Jurkat, Clone E6-1 (cell line): ENCODE data around the gene TMEM147.

ENCODE experiments used
- DNase-seq: peaks from one replicate; pipeline ENCODE4 v3.0.0-alpha.2; 2011; ENCODE audit warnings: low read depth, low spot score
- H3K4me3 ChIP-seq: 2 replicates; pipeline ENCODE4 v1.5.1; 2011; ENCODE audit warnings: mild to moderate bottlenecking, low read length, control low read depth, moderate library complexity

Gene TMEM147

DNA sequence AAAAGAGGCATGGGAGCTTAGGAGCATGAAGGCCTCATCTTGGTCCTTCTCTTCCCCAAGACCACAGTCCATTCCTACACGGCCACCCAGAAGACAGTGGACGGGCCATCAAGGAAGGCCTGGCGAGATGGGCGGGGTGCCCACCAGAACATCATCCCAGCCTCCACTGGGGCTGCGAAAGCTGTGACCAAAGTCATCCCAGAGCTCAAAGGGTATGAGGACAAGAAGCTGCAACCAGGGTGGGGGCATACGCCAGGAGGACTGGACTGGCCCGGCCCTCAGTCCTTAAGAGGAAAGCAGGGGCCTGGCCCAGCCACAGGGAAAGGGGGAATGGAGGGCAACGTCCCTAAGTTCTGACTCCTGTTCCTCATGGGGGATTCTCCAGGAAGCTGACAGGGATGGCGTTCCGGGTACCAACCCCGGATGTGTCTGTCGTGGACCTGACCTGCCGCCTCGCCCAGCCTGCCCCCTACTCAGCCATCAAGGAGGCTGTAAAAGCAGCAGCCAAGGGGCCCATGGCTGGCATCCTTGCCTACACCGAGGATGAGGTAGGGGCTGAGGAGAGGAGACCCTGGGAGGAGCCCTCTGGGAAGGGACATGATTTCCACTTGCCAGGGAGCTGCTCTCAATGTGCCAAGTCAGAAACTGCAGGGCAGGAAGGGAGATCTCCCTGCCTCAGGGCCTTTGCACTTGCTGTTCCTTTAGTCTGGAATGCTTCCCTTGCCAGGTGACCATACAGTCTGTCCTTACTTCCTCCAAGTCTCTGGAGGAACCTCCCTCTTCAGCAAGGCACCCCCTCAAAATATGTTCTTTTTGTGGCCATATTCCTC is 1.9 kb upstream of the TMEM147 start:
- no peak overlapping the region for H3K4me3 ChIP-seq
- no peak for DNase-seq

DNA sequence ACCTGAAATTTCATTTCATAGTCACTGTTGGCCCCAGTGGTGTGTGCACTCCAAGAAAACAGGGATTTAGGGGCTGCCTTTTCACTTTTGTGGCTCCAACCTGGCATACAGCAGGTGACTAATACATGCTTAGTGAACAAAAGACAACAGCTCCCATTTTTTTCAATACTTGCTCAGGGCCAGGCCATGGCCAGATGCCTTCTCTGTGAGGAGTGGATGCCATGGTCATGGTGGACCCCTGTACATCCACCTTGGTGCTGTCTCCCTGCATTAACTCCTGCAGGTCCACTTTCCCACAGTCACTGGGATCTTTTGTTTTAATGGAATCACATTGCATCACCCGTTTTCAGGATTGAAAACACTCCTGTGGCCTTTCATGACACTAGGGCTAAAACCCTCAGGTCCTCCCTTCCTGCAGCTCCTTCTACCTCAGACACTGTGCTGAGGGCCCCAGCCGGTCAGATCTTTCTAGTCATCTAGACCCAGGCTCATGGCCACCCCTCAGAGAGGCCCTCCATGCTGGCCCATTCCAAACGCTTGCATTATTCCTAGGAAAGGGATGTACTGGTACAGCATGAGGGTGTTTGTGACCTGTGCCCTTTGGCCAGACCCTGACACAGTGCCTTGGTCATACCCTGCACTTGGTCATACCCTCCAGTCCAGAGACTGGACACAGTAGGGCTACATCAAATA is 1.2 kb upstream of the TMEM147 start:
- peak overlapping the region; percentile 85 for H3K4me3 ChIP-seq
- no peak for DNase-seq

DNA sequence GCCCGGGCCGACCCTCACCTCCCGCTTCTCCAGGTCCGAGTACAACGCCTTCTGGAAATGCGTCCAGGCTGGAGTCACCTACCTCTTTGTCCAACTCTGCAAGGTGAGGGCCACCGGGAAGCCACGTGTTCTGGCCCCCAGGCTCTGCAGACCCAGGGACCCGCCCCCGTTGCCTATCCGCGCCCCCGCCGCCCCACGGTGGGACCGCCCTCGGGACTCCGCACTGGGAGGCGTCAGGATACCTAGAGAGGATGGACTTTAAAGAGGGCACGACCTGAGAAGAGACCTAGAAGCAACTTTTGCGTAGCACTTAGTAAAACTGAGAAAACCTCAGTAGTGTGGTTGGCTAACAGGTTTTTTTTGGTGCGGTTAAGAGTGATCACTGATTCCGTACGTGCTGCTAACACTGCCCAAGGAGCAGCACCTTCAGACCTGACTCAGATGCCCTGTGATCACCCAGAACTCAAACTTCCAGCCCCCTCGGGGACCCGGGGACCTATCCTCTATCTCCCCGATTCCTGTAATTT is 492 bp downstream of the TMEM147 start:
- no peak for DNase-seq

DNA sequence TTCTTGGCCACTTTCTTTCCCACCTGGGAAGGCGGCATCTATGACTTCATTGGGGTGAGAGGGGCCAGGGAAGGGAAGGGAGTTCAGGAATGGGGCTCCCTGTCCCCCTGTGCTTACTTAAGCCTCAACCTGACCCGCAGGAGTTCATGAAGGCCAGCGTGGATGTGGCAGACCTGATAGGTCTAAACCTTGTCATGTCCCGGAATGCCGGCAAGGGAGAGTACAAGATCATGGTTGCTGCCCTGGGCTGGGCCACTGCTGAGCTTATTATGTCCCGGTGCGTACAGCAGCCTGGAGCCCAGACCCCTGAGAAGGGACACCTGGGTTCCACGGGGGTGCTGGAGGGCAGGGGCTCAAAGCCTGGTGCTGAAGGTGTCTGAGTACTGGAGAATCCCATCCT is 1.1 kb downstream of the TMEM147 start:
- peak overlapping the region; percentile 85 for H3K4me3 ChIP-seq
- DNase-seq = no peak

More for the DNA sequence above, 492 bp downstream of the TMEM147 start:
- peak overlapping the region; percentile 85 for H3K4me3 ChIP-seq

DNA sequence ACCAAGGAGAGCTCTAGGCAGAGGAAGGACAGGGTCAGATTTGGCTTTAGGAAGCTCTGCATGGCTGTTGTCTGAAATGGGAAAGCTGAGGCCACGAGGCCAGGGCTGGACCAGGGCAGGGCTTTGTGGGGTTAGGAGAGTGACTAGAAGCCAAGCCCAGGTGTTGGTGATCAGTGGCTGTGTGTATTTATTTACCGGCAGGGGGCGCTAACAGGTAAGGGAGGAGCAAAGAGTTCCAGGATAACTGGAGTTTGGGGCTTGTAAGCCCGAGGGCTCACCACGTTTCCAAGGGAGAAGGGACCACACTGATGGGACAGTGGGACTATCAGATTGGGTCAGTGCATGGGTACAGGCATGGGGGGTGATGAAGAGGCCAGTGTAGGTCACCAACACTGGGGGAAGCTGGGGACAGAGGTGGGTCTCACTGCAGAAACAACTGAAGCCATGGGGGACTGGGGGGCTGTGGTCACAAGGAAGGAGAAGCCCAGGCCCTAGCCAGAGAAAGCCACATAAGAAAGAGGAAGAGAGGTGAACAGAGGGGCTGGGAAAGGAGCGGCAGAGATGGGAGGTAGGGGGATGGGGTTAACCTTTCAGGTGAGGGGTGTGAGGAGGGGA is 3.9 kb downstream of the TMEM147 start:
- peak; percentile 49 for DNase-seq
- H3K4me3 ChIP-seq = no peak overlapping the region

DNA sequence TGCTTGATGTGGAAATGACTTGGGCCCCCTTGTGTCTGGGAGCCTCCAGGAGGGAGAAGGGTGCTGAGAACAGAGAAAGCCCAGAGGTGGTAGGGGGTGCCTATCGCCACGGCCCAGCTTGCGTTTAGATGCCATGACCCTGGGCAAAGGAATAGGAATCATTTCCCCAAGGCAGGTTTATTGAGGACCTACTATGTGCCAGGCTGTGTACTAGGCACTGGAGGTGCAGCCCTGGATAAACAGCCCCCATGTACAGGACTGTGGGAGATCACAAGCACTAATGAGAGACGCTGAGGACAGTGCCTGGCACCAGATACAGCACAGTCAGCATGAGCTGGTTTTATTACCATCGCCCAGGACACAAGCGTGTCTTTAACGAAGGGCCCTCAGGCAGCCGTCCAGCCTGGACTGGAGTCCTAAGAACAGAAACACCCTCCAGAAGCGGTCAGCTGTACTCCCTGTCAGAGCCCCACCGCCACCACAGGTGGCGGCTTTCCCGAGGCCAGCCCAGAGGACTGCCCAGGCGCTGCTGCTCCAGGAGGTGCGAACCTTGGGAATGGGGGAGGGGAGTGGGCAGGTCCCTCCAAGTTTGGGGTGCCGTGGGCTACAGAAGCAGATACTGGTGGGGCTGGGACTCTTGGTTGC is 4.6 kb downstream of the TMEM147 start:
- H3K4me3 ChIP-seq = no peak overlapping the region
- DNase-seq = no peak

DNA sequence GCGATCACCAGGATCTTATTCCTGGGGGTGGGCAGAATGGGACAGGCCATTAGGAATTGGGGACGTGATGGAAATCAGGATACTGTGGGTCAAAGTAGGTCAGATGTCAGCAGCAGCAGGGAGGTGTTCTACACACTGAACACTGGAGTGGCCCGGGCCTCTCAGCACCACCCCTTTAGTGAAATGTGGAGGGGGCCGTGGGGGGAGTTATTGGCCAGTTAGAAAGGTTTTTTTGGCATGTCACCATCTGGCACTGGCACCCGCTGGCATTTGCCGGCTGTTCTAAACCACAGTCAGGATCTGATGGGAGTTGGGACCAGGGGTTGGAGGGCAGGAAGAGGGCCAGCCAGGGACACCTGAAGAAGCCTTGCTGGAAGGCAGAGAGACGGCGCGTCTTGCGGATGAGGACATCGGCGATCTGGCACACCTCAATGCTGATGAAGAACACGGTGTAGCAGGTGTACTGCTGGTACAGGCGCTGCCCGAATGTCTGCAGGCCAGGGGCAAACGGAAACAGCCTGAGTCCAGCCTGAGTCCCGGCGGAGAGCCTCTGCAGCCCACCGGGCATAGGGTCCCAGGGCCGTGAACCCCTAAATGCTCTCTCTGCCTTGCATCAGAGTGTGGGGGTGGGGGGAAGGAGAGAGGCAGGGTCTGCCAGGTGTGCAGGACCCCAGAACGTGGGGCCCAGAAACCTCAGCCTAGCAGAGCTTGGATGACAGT is 5.8 kb downstream of the TMEM147 start:
- no peak overlapping the region for H3K4me3 ChIP-seq
- DNase-seq = no peak

DNA sequence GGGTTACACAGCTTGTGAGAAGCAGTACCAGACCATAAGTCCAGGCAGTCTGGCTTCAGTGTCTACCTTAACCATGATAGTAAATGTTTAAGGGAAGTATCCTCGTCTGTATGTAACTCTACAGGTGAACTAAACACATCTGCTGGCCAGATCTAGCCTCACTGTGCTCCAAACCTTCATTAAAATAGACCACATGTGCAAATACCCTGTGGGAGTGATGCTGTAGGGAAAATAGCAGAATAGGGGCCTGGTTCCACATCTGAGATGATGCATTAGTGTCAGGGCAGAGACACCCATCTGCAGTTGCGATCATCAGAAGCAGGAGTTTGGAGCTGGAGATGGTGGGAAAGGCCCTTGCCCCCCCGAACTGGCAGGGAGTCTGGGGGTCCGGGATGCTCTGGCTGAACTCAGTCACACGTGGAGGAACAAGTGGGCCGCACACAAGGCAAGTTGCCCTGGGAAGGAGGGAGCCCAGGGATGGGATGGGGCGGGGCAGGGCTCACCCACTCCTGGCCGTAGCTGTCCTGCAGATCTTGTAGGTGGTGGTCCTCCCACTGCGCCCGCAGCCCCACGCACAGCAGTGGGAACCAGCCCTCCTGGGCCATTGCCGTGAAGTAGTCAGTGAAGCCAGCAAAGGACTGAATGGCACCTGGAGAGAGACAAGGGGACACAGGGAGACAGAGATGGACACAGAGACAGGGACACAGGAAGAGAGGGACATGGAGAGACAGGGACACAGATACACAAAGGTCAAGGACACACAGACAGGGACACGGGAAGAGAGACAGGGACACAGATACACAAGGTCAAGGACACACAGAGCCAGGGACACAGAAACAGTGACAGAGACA is 7.3 kb downstream of the TMEM147 start:
- no peak overlapping the region for H3K4me3 ChIP-seq
- DNase-seq = no peak

DNA sequence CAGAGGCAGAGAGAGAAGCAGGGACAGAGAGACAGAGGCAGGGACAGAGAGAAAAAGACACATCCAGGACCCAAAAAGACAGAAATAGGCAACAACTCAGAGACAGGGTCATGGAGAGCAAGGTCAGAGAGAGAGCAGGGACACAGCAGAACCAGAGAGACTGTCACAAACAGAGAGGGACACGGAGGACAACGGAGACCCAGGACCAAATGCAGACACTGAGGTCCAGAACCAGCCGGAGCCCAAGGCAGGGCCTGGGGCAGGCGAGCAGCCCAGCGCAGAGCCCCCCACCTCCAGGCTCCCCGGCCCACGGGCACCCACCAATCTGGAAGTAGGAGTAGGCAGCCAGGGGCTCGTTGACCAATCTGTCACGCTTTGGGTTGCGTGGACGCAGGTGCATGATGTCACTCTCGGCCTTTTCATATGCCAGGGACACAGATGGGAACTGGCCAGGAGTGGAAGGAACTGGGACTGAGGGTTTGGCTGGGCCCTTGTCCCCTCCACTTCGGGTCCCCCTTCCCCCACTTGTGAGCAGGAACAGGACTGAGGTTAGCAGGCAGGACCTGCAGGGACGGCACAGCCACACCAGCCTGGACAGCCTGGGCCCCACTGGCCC is 8.1 kb downstream of the TMEM147 start:
- no peak for DNase-seq
- H3K4me3 ChIP-seq = no peak overlapping the region

DNA sequence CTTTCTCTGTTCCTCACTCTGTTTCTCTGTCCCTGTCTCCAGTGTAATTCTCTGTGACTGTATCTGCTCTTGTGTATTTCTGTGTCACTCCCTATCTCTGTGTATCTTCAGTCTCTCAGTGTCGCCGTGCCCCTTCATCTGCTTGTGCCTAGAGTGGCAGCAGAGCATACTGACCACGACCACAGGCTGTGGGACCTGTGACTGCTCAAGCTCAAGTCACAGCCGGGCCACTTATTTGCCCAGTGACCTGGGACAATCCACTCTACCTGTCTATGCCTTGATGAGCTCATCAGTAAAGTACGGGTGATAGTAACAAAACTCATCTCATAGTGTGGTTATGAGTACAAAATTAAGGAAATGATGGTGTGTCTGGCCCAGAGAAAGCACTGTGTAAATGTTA is 8.7 kb downstream of the TMEM147 start:
- H3K4me3 ChIP-seq = no peak overlapping the region
- DNase-seq = no peak

DNA sequence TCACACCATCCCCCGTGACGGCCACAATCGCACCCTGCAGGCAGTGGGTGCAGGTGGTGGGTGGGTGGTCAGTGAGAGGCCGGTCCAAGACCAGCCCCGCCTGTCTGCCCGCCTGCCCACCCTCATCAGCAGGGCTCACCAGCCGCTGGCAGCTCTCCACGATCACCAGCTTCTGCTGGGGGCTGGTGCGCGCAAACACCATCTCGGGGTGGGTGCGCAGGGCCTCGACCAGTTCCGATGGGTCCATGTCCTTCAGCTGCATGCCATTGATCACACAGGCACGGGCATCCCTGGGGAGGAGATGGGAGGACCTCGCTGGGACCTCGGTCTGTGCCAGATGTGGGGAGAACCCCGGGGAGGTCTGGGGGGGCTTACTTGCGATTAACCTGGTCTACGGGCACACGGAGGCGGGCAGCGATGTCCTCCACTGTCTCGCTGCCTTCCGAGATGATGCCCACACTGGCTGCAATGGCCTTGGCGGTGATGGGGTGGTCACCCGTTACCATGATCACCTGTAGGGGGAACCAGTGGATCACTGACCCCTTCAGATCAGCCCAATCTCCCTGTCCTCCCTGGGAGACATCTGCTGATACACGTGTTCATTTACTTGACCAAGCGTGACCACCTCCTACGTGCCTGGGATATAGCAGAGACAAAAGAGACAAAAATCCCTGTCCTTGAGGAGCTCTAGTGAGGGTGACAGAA is 10.0 kb downstream of the TMEM147 start:
- DNase-seq = no peak
- H3K4me3 ChIP-seq = no peak overlapping the region

DNA sequence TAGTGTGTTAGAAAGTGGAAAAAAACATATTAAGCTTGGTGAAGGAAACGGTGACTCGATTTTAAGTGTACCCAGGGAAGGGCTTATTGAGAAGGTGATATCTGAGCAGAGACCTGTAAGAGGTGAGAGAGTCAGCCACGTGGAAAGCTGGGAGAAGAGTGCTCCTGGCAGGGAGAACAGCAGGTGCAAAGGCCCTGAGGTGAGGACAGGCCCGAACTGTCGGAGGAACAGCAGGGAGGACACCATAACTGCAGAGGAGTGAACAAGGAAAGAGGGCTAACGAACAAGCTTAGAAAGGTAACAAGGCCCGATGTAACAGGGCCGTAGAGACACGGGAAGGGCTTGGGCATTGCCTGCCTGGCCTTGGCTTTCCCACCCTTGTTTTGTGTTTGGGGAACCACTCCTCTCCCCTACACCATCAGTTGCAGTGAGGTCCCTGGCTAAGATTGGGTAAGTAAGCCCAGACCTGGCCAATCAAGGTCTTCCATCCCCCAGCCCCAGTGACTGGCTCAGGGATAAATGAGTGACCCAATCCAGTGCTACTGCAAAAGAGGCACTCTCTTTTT is 10.7 kb downstream of the TMEM147 start:
- no peak for DNase-seq
- no peak overlapping the region for H3K4me3 ChIP-seq

DNA sequence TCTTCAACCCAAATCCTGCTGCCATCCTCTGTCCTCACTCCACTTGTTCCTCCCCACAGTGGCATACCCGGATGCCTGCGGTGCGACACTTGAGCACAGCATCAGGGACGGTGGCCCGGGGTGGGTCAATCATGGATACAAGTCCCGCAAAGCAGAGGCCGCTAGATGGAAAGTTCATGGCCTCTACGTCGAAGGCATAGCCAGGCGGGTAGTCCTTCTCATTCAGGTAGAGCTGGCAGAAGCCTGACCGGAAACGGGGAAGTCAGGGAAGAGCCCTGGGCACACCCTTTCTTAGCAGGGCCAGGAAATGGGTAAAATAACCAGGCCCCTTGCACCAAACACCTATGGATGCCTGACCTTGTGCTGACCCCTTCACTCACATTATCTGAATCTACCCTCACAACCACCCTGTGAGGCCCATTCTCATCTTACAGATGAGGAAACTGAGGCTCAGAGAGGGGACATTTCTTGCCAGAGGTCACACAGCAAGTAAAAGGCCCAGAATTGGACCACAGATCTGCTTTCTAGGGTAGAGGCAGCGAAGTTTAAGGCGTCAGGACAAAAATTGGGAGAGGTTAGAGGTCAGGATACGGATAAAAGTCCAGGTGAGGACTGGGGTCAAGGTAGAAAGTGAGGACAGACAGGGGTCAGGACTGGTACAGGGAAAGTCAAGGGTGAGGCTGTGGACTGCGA is 11.6 kb downstream of the TMEM147 start:
- DNase-seq = no peak
- H3K4me3 ChIP-seq = no peak overlapping the region

DNA sequence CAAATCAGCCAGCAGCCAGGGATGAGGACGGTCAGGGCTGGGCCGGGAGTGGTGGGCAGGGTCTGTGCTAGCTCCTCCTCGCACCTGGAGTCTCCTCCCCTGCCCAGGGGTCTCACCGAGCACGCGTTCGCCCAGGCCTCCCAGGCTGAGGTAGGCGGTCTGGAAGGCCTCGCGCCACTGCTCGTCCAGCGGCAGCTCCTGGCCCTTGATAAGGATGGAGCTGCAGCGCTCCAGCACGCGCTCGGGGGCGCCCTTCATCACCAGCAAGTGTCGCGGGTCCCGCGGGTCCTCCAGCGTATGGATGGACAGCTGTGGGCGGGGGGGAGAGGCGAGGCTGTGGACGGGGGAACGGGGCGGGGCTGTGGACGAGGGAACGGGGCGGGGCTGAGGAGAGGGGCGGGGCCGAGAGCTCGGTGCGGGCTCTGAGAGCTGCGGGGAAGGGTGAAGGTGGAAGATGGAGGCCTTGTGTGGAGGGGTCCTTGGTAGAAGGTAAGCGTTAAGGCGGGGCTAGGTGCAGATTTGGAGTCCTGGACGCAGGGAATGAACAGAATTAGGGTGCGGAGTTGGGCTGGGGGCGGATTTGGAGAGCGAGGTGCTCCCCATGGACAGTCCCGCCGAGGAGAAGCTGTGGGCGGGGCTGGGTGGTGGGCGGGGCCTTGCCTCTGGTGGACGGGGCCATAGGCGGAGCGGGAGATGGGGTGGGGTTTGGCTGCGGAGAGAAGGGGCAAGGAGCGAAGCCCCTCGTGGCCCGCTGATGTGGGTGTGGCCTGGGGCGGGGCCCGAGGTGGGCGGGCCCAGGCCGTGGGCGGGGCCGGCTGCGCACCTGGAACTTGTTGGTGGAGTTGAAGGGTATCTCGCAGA is 12.3 kb downstream of the TMEM147 start:
- no peak overlapping the region for H3K4me3 ChIP-seq
- DNase-seq = no peak
